GM08714 (cell line): ENCODE data around the gene TSC2.

Source experiments
- H3K4me3 ChIP-seq: fragments of 200-500 bp; sonication (Bioruptor generic); 2 replicates; pipeline ENCODE4 v1.5.1; 2014; ENCODE audit warnings: mild to moderate bottlenecking, low read length, inconsistent platforms
- ZNF274 ChIP-seq: IDR thresholded peaks from 2 replicates; pipeline ENCODE4 v1.6.1; 2012; ENCODE audit warnings: mild to moderate bottlenecking, low read depth, low read length

TSC2 gene

GRCh38 chr16:2083876-2084780 is 36.3 kb downstream of the TSC2 start:
- TF ChIP-seq ZNF274, result no peak
- H3K4me3 ChIP-seq, result no peak overlapping the region

- no peak for TF ChIP-seq ZNF274
- no peak overlapping the region for H3K4me3 ChIP-seq
Measured at GRCh38 chr16:2084895-2085625, 37.3 kb downstream of the TSC2 start.

GRCh38 chr16:2085669-2086068 is 37.9 kb downstream of the TSC2 start:
- no peak overlapping the region for H3K4me3 ChIP-seq
- no peak for TF ChIP-seq ZNF274

- H3K4me3 ChIP-seq, result no peak overlapping the region
- TF ChIP-seq ZNF274, result no peak
Measured at GRCh38 chr16:2086106-2086742, 38.4 kb downstream of the TSC2 start.

- TF ChIP-seq ZNF274, result no peak
Measured at GRCh38 chr16:2086812-2087747, 39.3 kb downstream of the TSC2 start.

GRCh38 chr16:2087748-2088631 is 40.2 kb downstream of the TSC2 start:
- H3K4me3 ChIP-seq, result no peak overlapping the region
- no peak for TF ChIP-seq ZNF274

More at GRCh38 chr16:2086812-2087747, 39.3 kb downstream of the TSC2 start:
- H3K4me3 ChIP-seq, result no peak overlapping the region

GRCh38 chr16:2088759-2089358 is 41.1 kb downstream of the TSC2 start:
- no peak overlapping the region for H3K4me3 ChIP-seq
- TF ChIP-seq ZNF274, result no peak

- no peak overlapping the region for H3K4me3 ChIP-seq
- no peak for TF ChIP-seq ZNF274
Measured at GRCh38 chr16:2089706-2090480, 42.1 kb downstream of the TSC2 start.

- no peak for TF ChIP-seq ZNF274
- H3K4me3 ChIP-seq, result no peak overlapping the region
Measured at GRCh38 chr16:2090481-2090776, 42.6 kb downstream of the TSC2 start.

GRCh38 chr16:2090777-2091546 is 43.2 kb downstream of the TSC2 start:
- no peak overlapping the region for H3K4me3 ChIP-seq
- TF ChIP-seq ZNF274, result no peak
